NCI-H1930 (cell line): ENCODE measurements around the gene PSG2.
"Not testable (repeated sequence)": the region's sequence is repeated elsewhere in the genome, so short reads cannot be mapped to it uniquely, and the experiment has no call there.

ENCODE experiments used
- DNase-seq, 2 experiments: peaks; one replicate each; lab custom pipeline; 2025; lab: John Stamatoyannopoulos, UW

The PSG2 gene

GRCh38 chr19:43082601-43083000, at the start of gene PSG2:
Gene PSG2 (minus strand): TSS chr19:43082701. CDS start chr19:43082569, 132 bp downstream.
- not testable (repeated sequence) for DNase-seq

DNA sequence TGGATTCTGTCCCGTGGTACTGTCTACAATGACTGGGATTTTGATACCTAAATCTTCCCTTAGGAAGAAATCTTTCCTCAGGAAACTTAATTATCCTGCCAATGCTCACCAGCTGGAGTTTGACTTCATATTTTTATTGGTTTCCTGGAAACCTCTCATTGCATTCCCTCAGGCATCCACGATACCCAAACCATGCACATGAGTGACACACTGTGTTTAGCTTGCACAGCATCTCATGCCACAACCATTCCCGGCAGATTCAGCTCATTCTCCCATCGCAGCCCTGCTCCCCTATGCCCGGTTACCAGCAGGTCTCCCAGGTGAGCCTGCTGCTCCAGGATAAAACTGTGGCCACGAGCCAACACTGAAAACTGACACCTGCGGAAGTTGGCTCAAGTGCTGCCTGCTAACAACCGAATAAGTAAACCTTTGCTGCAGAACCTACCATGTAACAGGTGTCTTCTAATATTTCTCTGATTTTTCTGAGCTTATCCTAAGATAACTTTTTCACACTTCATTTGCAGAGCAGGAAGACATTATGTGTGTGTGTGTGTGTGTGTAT, 48.9 kb upstream of the PSG2 start:
- not testable (repeated sequence) for DNase-seq

DNA sequence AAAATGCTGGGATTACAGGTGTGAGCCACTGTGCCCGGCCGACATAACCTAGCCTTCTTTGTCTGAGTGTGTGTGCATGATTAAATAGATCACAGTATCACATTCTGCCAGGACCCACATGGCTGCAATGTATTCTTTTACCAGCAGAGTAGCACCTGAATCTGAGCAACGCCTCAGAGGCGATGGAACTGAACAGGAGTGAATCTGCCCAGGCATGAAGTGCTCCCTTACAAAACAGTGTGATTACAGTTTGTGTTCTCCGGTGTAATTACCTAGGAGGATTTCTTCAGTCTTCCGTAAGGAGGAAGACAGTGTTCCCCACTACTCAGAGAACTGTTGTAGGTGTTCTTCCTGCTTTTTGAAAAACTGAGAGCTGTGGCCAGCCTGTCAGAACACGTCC, 46.7 kb upstream of the PSG2 start:
- DNase-seq, result not testable (repeated sequence)

DNA sequence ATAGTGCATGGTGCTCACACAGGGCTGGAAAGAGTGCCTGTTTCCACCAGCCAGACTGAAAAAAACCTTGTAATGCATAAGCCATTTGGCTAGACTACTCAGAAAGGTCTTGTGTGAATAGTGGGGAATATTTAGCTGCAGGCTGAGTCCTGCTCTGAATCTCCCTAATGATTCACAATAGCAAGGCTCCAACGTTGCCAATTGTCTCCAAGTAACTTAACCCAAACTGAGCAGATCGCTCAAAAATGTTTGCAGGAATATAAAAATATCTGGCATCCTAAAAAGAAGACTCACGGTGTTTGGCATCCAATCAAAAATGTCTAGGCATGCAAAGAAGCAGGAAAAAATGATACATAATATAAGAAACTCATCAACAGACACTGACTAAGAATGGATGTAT, 44.8 kb upstream of the PSG2 start:
- DNase-seq, result not testable (repeated sequence)

DNA sequence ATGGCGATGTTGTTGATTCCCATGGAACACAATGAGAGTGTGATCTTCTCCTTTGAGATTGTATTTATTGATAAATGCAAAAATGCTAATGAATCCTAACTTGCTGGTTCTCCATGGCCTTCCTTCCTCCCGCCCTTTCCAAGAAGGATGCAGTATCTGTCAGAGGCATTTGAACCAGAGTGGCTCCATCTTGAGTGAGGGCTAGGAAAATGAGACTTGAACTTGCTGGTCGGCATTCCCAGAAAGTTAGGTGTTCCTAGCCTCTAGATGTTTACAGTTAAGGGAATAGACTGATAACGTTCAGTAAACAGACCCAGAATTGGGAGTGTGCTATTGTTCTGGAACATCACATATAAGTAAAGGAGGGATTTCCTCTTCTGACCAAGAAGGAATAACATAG, 44.2 kb upstream of the PSG2 start:
- no peak for DNase-seq

GRCh38 chr19:43124360-43124759, 41.9 kb upstream of the PSG2 start:
- DNase-seq, result no peak

DNA sequence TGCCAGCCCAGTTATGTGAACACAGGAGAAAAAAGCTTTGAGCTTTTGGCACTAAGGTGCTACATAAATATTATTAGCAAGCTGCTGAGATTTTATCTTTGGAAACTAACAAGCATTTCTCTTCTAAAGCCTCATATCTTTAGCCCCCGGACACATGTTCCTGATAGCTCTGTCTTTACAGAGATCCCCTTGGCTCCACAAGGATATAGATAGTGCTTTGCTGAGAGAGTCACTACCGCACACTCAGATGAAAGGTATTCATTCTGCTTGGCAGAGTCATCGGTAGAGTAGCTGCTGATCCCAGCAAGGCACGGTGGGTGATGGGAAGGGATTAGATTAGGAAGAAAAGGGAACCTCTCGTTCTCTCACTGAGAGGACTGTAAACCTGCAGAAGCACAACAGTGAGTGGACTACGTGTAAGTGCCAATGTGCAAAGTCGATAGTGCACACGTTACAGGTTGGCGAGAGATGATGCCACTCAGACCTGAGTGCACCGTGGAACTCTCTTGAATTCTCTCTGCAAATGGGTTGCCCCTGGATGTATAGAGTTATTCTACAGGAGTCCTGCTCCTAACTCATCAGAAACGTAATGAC, 38.0 kb upstream of the PSG2 start:
- DNase-seq, result not testable (repeated sequence)

DNA sequence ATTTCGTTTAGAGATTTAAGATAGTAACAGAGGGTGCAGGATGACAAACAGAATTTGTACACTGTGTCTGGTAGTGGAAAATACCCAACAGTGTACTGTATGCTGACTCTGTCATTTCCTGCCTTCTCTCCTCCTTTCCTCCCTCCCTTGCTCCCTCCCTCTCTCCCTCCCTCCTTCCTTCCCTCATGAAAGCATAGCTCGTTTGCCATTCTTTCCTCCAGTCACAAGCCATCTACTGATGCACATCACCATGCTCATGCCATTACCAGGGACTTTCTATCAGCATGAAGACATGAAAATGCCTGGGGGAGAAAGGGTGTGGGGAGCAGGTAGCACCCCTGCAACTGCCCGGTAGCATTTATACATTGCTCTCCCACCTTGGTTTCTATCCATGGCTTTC, 37.0 kb upstream of the PSG2 start:
- not testable (repeated sequence) for DNase-seq

GRCh38 chr19:43116421-43116820, 33.9 kb upstream of the PSG2 start:
- DNase-seq, result not testable (repeated sequence)

- DNase-seq, result not testable (repeated sequence)
Observed at GRCh38 chr19:43115548-43115947, 33.0 kb upstream of the PSG2 start.

DNA sequence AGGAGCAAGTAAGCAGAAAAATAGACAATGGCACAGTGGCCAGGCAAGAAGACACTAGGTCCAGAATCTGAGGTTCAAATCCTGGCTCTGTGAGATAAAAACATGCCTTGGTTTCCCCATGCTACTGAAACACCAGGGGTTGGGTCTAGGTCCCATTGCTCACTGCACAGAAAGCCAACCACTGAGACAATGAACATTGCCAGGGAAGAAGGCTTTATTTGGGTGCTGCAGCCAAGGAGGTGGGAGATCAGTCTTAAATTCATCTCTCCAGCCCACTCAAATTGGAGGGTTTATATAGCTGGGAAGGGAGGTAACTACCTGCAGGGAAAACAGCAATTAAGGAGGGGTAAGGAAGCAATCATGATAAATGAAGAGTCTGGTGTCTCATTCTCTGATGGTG, 32.6 kb upstream of the PSG2 start:
- not testable (repeated sequence) for DNase-seq

GRCh38 chr19:43114626-43115025, 32.1 kb upstream of the PSG2 start:
- not testable (repeated sequence) for DNase-seq

DNA sequence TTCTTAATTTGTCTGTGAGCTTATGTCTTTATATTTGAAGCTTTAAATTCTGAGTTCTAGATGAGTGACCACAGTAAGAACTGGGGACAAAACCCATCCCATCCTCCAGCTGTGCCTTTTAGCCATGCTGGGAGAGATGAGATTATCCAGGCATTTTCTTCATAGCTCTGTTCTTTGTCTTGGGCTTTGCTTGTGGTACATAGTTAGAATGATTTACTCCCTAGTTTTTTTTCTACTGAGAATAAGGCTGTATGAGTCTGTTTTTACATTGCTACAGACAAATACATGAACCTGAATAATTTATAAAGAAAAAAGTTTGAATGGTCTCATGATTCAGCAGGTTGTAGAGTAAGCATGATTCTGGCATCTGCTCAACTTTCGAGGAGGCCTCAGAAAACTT, 24.9 kb upstream of the PSG2 start:
- DNase-seq, result not testable (repeated sequence)

GRCh38 chr19:43105496-43105895, 23.0 kb upstream of the PSG2 start:
- no peak for DNase-seq

GRCh38 chr19:43104215-43104850, 21.8 kb upstream of the PSG2 start:
- DNase-seq, result not testable (repeated sequence)

DNA sequence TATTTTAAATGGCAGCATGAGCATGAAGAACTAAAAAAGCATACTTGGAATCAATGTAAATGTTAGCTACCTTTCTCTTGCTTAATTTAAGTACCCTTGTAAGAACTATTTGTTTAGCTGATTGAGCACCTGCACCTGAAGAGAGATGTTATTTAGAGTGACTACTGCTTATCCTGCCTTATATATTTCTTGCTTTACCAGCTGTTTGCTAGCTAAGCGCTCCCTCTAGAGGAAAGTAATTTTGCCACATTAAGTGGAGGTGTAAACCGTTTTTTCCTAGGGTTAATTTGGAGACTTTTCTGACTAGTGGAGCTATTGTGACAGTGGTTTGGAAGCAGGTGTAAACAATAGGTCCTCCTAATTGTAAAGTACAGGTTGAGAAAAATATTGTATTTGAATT, 19.4 kb upstream of the PSG2 start:
- DNase-seq, result no peak

- DNase-seq, result not testable (repeated sequence)
Observed at GRCh38 chr19:43098416-43098815, 15.9 kb upstream of the PSG2 start.

GRCh38 chr19:43087702-43088340, 5.3 kb upstream of the PSG2 start:
- DNase-seq, result peak in 1 of 2 experiments; percentile 14

DNA sequence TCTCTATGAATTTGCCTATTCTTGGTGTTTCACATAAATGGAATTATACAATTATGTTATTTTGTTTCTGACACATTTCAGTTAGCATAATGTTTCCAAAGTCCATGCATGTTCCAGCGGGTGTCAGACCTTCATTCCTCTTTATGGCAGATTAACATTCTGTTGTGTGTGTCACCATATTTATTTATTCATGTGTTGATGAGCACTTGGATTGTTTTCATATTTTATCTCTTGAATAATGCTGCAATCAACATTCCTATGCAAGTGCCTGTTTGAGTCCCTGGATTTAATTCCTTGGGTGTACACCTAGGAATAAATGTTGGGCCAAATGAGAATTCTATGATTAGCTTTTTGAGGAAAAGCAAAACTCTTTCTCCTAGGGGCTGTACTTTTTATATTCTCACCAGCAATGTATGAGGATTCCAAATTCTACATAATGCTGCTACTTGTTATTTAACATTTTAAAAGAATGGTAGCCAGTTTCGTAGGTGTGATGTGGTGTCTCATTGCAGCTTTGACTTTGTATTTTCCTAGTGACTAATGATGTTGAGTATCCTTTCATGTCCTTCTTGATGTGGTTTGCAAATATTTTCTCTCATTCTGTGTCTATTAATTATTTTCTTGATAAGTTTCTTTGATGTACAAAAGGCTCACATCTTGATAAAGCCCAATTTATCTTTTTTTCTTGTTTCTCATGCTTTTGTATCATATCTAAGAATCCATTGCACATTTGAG, 3.5 kb upstream of the PSG2 start:
- DNase-seq, result not testable (repeated sequence)

DNA sequence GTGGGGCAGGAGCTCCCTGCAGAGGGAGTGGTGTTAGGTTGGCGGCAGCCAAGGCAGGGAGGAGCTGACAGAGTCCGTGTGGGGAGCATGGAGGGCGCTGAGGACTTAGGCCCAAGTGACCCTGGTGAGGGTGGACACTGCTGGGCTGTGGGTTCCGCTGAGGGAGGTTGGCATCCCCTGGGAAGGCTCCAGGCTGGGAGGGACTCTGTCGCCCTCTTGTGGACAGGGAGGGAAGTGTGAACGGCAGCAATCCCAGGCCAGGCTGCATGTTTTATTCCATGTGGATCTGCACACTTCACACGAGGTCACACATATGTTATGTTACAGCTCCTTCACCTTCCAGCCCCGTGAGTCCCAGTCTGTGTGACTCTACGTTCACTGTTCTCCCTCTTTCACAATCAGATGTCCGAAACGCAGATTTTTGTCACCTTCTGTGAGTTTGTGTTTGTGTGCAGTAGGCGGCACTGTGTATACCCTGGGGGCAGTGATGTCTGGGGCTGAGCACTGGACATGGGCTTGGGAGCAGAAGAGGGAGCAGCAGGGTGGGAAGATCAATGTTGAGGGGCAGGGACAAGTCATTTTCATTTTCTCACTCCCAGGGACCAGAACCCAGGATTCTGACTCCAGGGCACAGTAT, 1.8 kb upstream of the PSG2 start:
- peak in 1 of 2 experiments; percentile 33 for DNase-seq

DNA sequence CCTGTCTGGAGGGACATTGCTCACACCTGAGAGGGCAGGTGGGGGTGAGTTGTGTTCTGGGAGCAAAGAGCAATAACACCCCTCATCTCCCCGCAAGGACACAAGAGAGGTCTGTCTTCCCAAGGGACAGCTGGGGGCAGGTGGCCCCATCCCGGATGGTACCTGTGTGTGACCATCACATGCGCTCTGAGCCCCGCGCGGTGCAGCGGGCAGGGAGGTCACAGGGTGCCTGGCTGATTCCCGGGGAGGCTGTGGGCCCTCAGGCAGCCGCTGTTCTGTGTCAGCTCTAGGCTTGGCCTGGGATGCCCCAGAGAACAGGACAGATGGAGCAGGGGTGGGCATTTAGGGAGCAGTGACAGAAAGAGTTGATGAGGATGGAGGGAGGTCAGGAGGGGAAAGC, 1.2 kb upstream of the PSG2 start:
- DNase-seq, result not testable (repeated sequence)

GRCh38 chr19:43078311-43078710, 4.2 kb downstream of the PSG2 start:
- no peak for DNase-seq
